Right lobe of liver (tissue), 4 donors: ENCODE results near the gene APOL2.
"Not testable (repeated sequence)": the region's sequence is repeated elsewhere in the genome, so short reads cannot be mapped to it uniquely, and the experiment has no call there.

Experiments
- CTCF ChIP-seq, 4 donors: fragments of 200-600 bp in 3 of 4; fragments of 450-650 bp in 1 of 4; IDR thresholded peaks; one replicate each; pipeline versions ENCODE4 v1.5.1 to v1.8.0; 2016 to 2022; ENCODE audit warnings: antibody characterized with exemption in 4 of 4, mild to moderate bottlenecking in 2 of 4
- POLR2A ChIP-seq: fragments of 450-650 bp; IDR thresholded peaks from one replicate; pipeline ENCODE4 v1.6.1; 2017; ENCODE audit warnings: antibody characterized with exemption, mild to moderate bottlenecking
- donor health status: DM: no; HTN: no; CAD: no.
- donor health status: DM: no; HTN: no; CAD: no.
- donor health status: DM: no; HTN: yes; CAD: no.

- TF ChIP-seq CTCF (IDR thresholded peaks at IDR 0.05); POLR2A: not testable (repeated sequence)
These were observed 22.3 kb upstream of the APOL2 start for GRCh38 chr22:36261675-36262074.
